Hippocampal formation (tissue), 2 donors: ENCODE results near the gene TMEM144.

Experiments
- DNase-seq, 2 donors: peaks; one replicate each; lab custom pipeline; 2025; lab: John Stamatoyannopoulos, UW

The TMEM144 gene

GRCh38 chr4:158209825-158210807, at the start of gene TMEM144:
TMEM144 (plus strand) TSS chr4:158210486; CDS start chr4:158212668, 2,182 bp downstream.
- peak; percentile 90 to 97 for DNase-seq

GRCh38 chr4:158161551-158162354, 48.5 kb upstream of the TMEM144 start:
- DNase-seq, result no peak

- no peak for DNase-seq
Observed at GRCh38 chr4:158162631-158163030, 47.7 kb upstream of the TMEM144 start.

- DNase-seq, result no peak
Observed at GRCh38 chr4:158163941-158164767, 46.1 kb upstream of the TMEM144 start.

GRCh38 chr4:158164768-158165213, 45.5 kb upstream of the TMEM144 start:
- DNase-seq, result no peak

- DNase-seq, result no peak
Observed at GRCh38 chr4:158166701-158167100, 43.6 kb upstream of the TMEM144 start.

GRCh38 chr4:158168606-158169005, 41.7 kb upstream of the TMEM144 start:
- no peak for DNase-seq

GRCh38 chr4:158169506-158169905, 40.8 kb upstream of the TMEM144 start:
- no peak for DNase-seq

- peak in 1 of 2 donors; percentile 41 for DNase-seq
Observed at GRCh38 chr4:158169931-158170690, 40.2 kb upstream of the TMEM144 start.

- DNase-seq, result no peak
Observed at GRCh38 chr4:158170691-158171561, 39.4 kb upstream of the TMEM144 start.

GRCh38 chr4:158172261-158173258, 37.7 kb upstream of the TMEM144 start, which contains the start of gene GASK1B:
GASK1B (minus strand) TSS chr4:158173025; CDS start chr4:158171375, 1,650 bp downstream.
- peak in 1 of 2 donors; percentile 82 for DNase-seq

- no peak for DNase-seq
Observed at GRCh38 chr4:158176108-158176507, 34.2 kb upstream of the TMEM144 start.

- no peak for DNase-seq
Observed at GRCh38 chr4:158176776-158177175, 33.5 kb upstream of the TMEM144 start.

GRCh38 chr4:158179465-158179864, 30.8 kb upstream of the TMEM144 start:
- no peak for DNase-seq

- no peak for DNase-seq
Observed at GRCh38 chr4:158181906-158182305, 28.4 kb upstream of the TMEM144 start.

GRCh38 chr4:158182736-158183135, 27.6 kb upstream of the TMEM144 start:
- DNase-seq, result no peak

GRCh38 chr4:158186815-158187214, 23.5 kb upstream of the TMEM144 start:
- no peak for DNase-seq

GRCh38 chr4:158189422-158189821, 20.9 kb upstream of the TMEM144 start:
- no peak for DNase-seq
